ENCODE data around the gene DNASE1L3. TPM values are rescaled to one million over a fixed set of nuclear protein-coding genes. Genes with fewer than 3 reads are reported as not detected.
"Not testable (repeated sequence)": the region's sequence is repeated elsewhere in the genome, so short reads cannot be mapped to it uniquely, and the experiment has no call there.

Gene DNASE1L3
- total and polyA plus RNA-seq, 2 of the 4 experiments (the other 2 are of a cell fraction): not detected

- H2AFZ ChIP-seq (replicated peaks; ENCODE audit: low read length, poor library complexity); in situ Hi-C loops (cut with MboI; ENCODE audit: low sequenced_read_pairs); POLR2A ChIA-PET (ENCODE audit: unreplicated experiment); H3K27me3 ChIP-seq (ENCODE audit: control insufficient read depth, insufficient read depth, low read length); ATAC-seq (ENCODE audit: low read depth); H2BK15ac ChIP-seq (ENCODE audit: low read depth, low read length); H3K56ac ChIP-seq (ENCODE audit: extremely low read depth, insufficient read depth, low read length); CTCF ChIA-PET; dilution Hi-C loops (cut with HindIII; ENCODE audit: low sequenced_read_pairs, unreplicated experiment); H3K4me1 ChIP-seq (ENCODE audit: control insufficient read depth, insufficient read depth, low read length); H4K5ac ChIP-seq (ENCODE audit: low read depth, low read length); H4K8ac ChIP-seq (ENCODE audit: low read depth in 2 of 2, low read length in 2 of 2); DNase-seq; H2AK9ac ChIP-seq (replicated peaks; ENCODE audit: low read depth, low read length, poor library complexity); H3K9me3 ChIP-seq (ENCODE audit: control insufficient read depth, insufficient read depth, low read length); H3K9me1 ChIP-seq (ENCODE audit: insufficient read depth, low read length); H3K14ac ChIP-seq (replicated peaks; ENCODE audit: low read depth, low read length); intact Hi-C loops (cut with micrococcal nuclease); H4K91ac ChIP-seq (ENCODE audit: insufficient read depth, low read depth, low read length); H2AK5ac ChIP-seq (ENCODE audit: low read depth, low read length); H2BK20ac ChIP-seq (ENCODE audit: low read depth, low read length); H2BK5ac ChIP-seq (ENCODE audit: low read depth, low read length, poor library complexity, severe bottlenecking); H2BK120ac ChIP-seq (ENCODE audit: low read depth, low read length); H3K27ac ChIP-seq (ENCODE audit: insufficient read depth, low read length); H3K18ac ChIP-seq (ENCODE audit: low read depth, low read length); H3K4me2 ChIP-seq (ENCODE audit: low read depth, low read length); H3K9ac ChIP-seq (ENCODE audit: low read depth, low read length); BruUV-seq (replicated peaks); H3K4me3 ChIP-seq (ENCODE audit: insufficient read depth, low read depth, low read length); H3K4ac ChIP-seq (ENCODE audit: low read depth, low read length); H3K23ac ChIP-seq (ENCODE audit: low read depth, low read length); H3K36me3 ChIP-seq (ENCODE audit: control insufficient read depth, insufficient read depth, low read length): not testable (repeated sequence)
- no CpG with 5 or more reads among the region's 4 CpGs for WGBS, 2 experiments (ENCODE audit: extremely low coverage in 2 of 2, insufficient read length in 1 of 2)
- H3K79me1 ChIP-seq (ENCODE audit: low read depth in 1 of 2, low read length in 2 of 2): peaks cover 33 to 45% of the 10 kb centered on the region in 2 experiments
- H4K20me1 ChIP-seq (ENCODE audit: insufficient read depth, low read length): peaks cover 12% of the 10 kb centered on the region
Measured at GRCh38 chr3:58242860-58243259, 32.1 kb upstream of the DNASE1L3 start.

Measured in IMR-90 (cell line).